MM.1S (cell line): ENCODE results near the gene EP400.

ENCODE experiments used
- DNase-seq: peaks from one replicate; pipeline ENCODE4 v3.0.0-alpha.2; 2015
- H2AFZ ChIP-seq: fragments of 300-600 bp; sonication (generic); 2 replicates; pipeline ENCODE4 v1.6.0; 2016; ENCODE audit warnings: antibody characterized with exemption, low read length
- H3F3A ChIP-seq: fragments of 300-600 bp; sonication (generic); 2 replicates; pipeline ENCODE4 v1.6.1; 2016; ENCODE audit warnings: mild to moderate bottlenecking, antibody characterized with exemption, low read length, moderate library complexity, mixed read lengths; ENCODE audit not compliant: insufficient read depth
- H3K27ac ChIP-seq: fragments of 300-600 bp; sonication (generic); 2 replicates; pipeline ENCODE4 v1.5.1; 2016; ENCODE audit warnings: mild to moderate bottlenecking, low read length
- H3K27me3 ChIP-seq: fragments of 300-600 bp; sonication (generic); replicated peaks from 2 replicates; pipeline ENCODE4 v1.6.0; 2016; ENCODE audit warnings: low read length; ENCODE audit not compliant: insufficient read depth
- H3K36me3 ChIP-seq: fragments of 300-600 bp; sonication (generic); replicated peaks from 2 replicates; pipeline ENCODE4 v1.6.1; 2016; ENCODE audit warnings: mild to moderate bottlenecking, low read length, mixed read lengths; ENCODE audit not compliant: insufficient read depth
- H3K4me1 ChIP-seq: fragments of 300-600 bp; sonication (generic); 2 replicates; pipeline ENCODE4 v1.6.1; 2016; ENCODE audit warnings: low read length, mixed read lengths
- H3K4me2 ChIP-seq: fragments of 300-600 bp; sonication (generic); 2 replicates; pipeline ENCODE4 v1.6.0; 2016; ENCODE audit warnings: low read depth, low read length
- H3K4me3 ChIP-seq: fragments of 300-600 bp; sonication (generic); 2 replicates; pipeline ENCODE4 v1.5.1; 2016; ENCODE audit warnings: low read length, mixed read lengths
- H3K79me2 ChIP-seq: fragments of 300-600 bp; sonication (generic); 2 replicates; pipeline ENCODE4 v1.6.1; 2016; ENCODE audit warnings: mixed run types, low read length, mixed read lengths
- H3K9ac ChIP-seq: fragments of 300-600 bp; sonication (generic); 2 replicates; pipeline ENCODE4 v1.6.1; 2016; ENCODE audit warnings: low read length, mixed read lengths
- H3K9me2 ChIP-seq: fragments of 300-600 bp; sonication (generic); replicated peaks from 2 replicates; pipeline ENCODE4 v1.6.1; 2016; ENCODE audit warnings: mild to moderate bottlenecking, low read length, mixed read lengths; ENCODE audit not compliant: insufficient read depth
- H3K9me3 ChIP-seq: fragments of 300-600 bp; sonication (generic); replicated peaks from 2 replicates; pipeline ENCODE4 v1.6.1; 2016; ENCODE audit warnings: mild to moderate bottlenecking, low read length, mixed read lengths; ENCODE audit not compliant: insufficient read depth
- H4K20me1 ChIP-seq: fragments of 300-600 bp; sonication (generic); 2 replicates; pipeline ENCODE4 v1.6.1; 2016; ENCODE audit warnings: mild to moderate bottlenecking, low read length, moderate library complexity, mixed read lengths; ENCODE audit not compliant: insufficient read depth
- CTCF ChIP-seq: fragments of 300-600 bp; sonication (generic); IDR thresholded peaks from 2 replicates; pipeline ENCODE4 v1.5.1; 2016; ENCODE audit warnings: antibody characterized with exemption, low read length, mixed read lengths
- EZH2 ChIP-seq: fragments of 300-600 bp; sonication (generic); optimal IDR thresholded peaks from 2 replicates; pipeline ENCODE3; 2017; ENCODE audit warnings: low read depth, mild to moderate bottlenecking, antibody characterized with exemption, low read length, mixed read lengths
- EZH2phosphoT487 ChIP-seq: fragments of 300-600 bp; sonication (generic); IDR thresholded peaks from 2 replicates; pipeline ENCODE4 v1.6.1; 2018; ENCODE audit warnings: antibody characterized with exemption, low read length

EP400 gene

GRCh38 chr12:132056320-132056719 is 106.6 kb downstream of the EP400 start:
- Histone ChIP-seq H3K4me2 (no peak overlapping the region), H3K79me2 (no peaks in the 10 kb centered on the region), H3K9ac (no peak overlapping the region), H3F3A (no peaks in the 10 kb centered on the region), H3K27ac (no peak overlapping the region), H3K9me3 (no peaks in the 10 kb centered on the region), H3K9me2 (no peaks in the 10 kb centered on the region), H3K4me1 (no peaks in the 10 kb centered on the region), H4K20me1 (no peaks in the 10 kb centered on the region), H3K27me3 (no peaks in the 10 kb centered on the region), H2AFZ (no peak overlapping the region), H3K36me3 (no peaks in the 10 kb centered on the region), H3K4me3 (no peak overlapping the region)
- TF ChIP-seq EZH2, result no peak
- no peak for TF ChIP-seq CTCF
- no peak for TF ChIP-seq EZH2phosphoT487
- no peak for DNase-seq

GRCh38 chr12:132056951-132057350 is 107.2 kb downstream of the EP400 start:
- H3F3A ChIP-seq, result no peaks in the 10 kb centered on the region
- H3K4me3 ChIP-seq, result no peak overlapping the region
- no peaks in the 10 kb centered on the region for H3K36me3 ChIP-seq
- H3K9me3 ChIP-seq, result no peaks in the 10 kb centered on the region
- H4K20me1 ChIP-seq, result no peaks in the 10 kb centered on the region
- H3K27me3 ChIP-seq, result no peaks in the 10 kb centered on the region
- TF ChIP-seq EZH2phosphoT487 (no peak), CTCF (no peak), EZH2 (no peak)
- H3K27ac ChIP-seq, result no peak overlapping the region
- H3K9ac ChIP-seq, result no peak overlapping the region
- H3K4me2 ChIP-seq, result no peak overlapping the region
- no peak overlapping the region for H2AFZ ChIP-seq
- no peaks in the 10 kb centered on the region for H3K79me2 ChIP-seq
- no peak for DNase-seq
- no peaks in the 10 kb centered on the region for H3K4me1 ChIP-seq
- H3K9me2 ChIP-seq, result no peaks in the 10 kb centered on the region

- H3K36me3 ChIP-seq, result no peaks in the 10 kb centered on the region
- H4K20me1 ChIP-seq, result no peaks in the 10 kb centered on the region
- no peaks in the 10 kb centered on the region for H3F3A ChIP-seq
- H2AFZ ChIP-seq, result no peak overlapping the region
- H3K4me1 ChIP-seq, result no peaks in the 10 kb centered on the region
- TF ChIP-seq CTCF, result no peak
- H3K4me2 ChIP-seq, result no peak overlapping the region
- no peaks in the 10 kb centered on the region for H3K9me2 ChIP-seq
- H3K4me3 ChIP-seq, result no peak overlapping the region
- no peak overlapping the region for H3K27ac ChIP-seq
- DNase-seq, result no peak
- H3K79me2 ChIP-seq, result no peaks in the 10 kb centered on the region
- no peaks in the 10 kb centered on the region for H3K9me3 ChIP-seq
- H3K27me3 ChIP-seq, result no peaks in the 10 kb centered on the region
- H3K9ac ChIP-seq, result no peak overlapping the region
These were observed 107.9 kb downstream of the EP400 start for GRCh38 chr12:132057691-132058090.
